Psoas muscle (tissue), 8 donors: ENCODE measurements around the gene PPP1R16B. TPM values are rescaled to one million over a fixed set of nuclear protein-coding genes. Genes with fewer than 3 reads are reported as not detected.

Source experiments
- ATAC-seq, 4 donors: fragments of 200-7000 bp; cut with Tn5 transposase; one replicate each; pipeline ENCODE4 v1.9.1; 2020; ENCODE audit warnings: moderate library complexity in 3 of 4, mild to moderate bottlenecking in 2 of 4
- DNase-seq, 2 donors: peaks; one replicate each; pipeline ENCODE4 v3.0.0-alpha.2; 2020
- H3K27ac ChIP-seq: fragments of 200-600 bp; one replicate; pipeline ENCODE4 v1.8.0; 2022
- H3K27me3 ChIP-seq, 3 donors: fragments of 200-600 bp in 1 of 3; one replicate each; pipeline versions ENCODE4 v1.6.1 to v1.8.0; 2013 to 2022; ENCODE audit warnings: low read length in 2 of 3, mild to moderate bottlenecking in 2 of 3, moderate library complexity in 1 of 3; ENCODE audit not compliant: insufficient read depth in 3 of 3
- H3K36me3 ChIP-seq, 2 donors: fragments of 200-600 bp in 1 of 2; one replicate each; pipeline versions ENCODE4 v1.6.1 to v1.8.0; 2013 to 2022; ENCODE audit warnings: low read depth in 1 of 2, mild to moderate bottlenecking in 1 of 2, moderate library complexity in 1 of 2; ENCODE audit not compliant: insufficient read depth in 1 of 2
- H3K4me1 ChIP-seq: fragments of 200-600 bp; one replicate; pipeline ENCODE4 v1.8.0; 2022
- H3K4me3 ChIP-seq: fragments of 200-600 bp; one replicate; pipeline ENCODE4 v1.8.0; 2022; ENCODE audit warnings: mild to moderate bottlenecking
- H3K9me3 ChIP-seq: fragments of 200-600 bp; one replicate; pipeline ENCODE4 v1.8.0; 2022
- WGBS, 3 donors: extraction: QIAGEN DNeasy Blood & Tissue Kit; methylation state at CpG; one replicate each; pipeline versions ENCODE4 v1.1.6 to v1.1.7; 2013; 5-methylcytosine and 5-hydroxymethylcytosine counted together
- intact Hi-C, 2 donors: fragments of 100-400 bp; cut with DNase I; formaldehyde crosslinking; loops; one replicate each; pipeline versions ENCODE4 v1.11.0 to v1.14.2; 2022
- polyA plus RNA-seq, 3 donors: library from polyadenylated mRNA; stranded (reverse); fragments of 200-250 nt; gene quantifications; one replicate each; pipeline ENCODE4 v1.2.3, GENCODE V29; 2013
- total RNA-seq, 4 donors: library from RNA; stranded (reverse); fragmentation: NEBNext Ultra II Directional in 2 of 4; extraction: Animal tissue kit (Norgen Biotek cat#: 25700) in 2 of 4; gene quantifications; one replicate each; pipeline versions ENCODE4 v1.2.1 to v1.2.4, GENCODE V29; 2021 to 2023
- TF ChIP-seq, protein P1 (sequence below): fragments of 200-600 bp; IDR thresholded peaks from one replicate; pipeline ENCODE4 v1.8.0; 2022; ENCODE audit warnings: antibody characterized with exemption
- donor health status: healthy with polysubstance abuse.
- donor health status: DM: no; HTN: no; CAD: no; lungs with moderate emphysema.
- donor health status: Bipolar disorder and iron deficiency.
- donor health status: healthy.
- donor health status: DM: yes; HTN: yes; CAD: no.
- donor health status: DM: no; HTN: no; CAD: no.
- donor health status: DM: no; HTN: no; CAD: no.
- donor health status: DM: yes; HTN: yes; CAD: no.

The PPP1R16B gene
- total and polyA plus RNA-seq, 7 donors: 1.6 to 5.2 (median 4.1) TPM

DNA sequence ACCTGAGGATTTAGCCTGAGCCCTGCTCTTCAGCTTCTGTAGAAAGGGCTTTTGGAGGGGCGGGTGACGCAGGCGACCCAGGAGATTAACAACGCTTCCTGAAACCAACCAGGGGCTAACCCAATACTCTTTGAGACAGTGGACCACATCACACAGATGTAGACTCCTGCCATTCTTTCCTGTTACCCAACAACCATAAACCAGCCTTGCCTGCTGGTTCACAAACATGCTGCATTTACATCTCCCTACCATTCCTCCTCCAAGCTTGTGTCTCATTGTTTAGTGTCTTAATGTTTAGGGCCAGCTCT lies 28.3 kb downstream of the PPP1R16B start:
- TF ChIP-seq, protein P1, sequence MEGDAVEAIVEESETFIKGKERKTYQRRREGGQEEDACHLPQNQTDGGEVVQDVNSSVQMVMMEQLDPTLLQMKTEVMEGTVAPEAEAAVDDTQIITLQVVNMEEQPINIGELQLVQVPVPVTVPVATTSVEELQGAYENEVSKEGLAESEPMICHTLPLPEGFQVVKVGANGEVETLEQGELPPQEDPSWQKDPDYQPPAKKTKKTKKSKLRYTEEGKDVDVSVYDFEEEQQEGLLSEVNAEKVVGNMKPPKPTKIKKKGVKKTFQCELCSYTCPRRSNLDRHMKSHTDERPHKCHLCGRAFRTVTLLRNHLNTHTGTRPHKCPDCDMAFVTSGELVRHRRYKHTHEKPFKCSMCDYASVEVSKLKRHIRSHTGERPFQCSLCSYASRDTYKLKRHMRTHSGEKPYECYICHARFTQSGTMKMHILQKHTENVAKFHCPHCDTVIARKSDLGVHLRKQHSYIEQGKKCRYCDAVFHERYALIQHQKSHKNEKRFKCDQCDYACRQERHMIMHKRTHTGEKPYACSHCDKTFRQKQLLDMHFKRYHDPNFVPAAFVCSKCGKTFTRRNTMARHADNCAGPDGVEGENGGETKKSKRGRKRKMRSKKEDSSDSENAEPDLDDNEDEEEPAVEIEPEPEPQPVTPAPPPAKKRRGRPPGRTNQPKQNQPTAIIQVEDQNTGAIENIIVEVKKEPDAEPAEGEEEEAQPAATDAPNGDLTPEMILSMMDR: no peak
- no peaks in the 10 kb centered on the region for H3K9me3 ChIP-seq
- intact Hi-C loops: no loop called here
- no peak overlapping the region for H3K4me3 ChIP-seq
- H3K36me3 ChIP-seq: no peaks in the 10 kb centered on the region
- ATAC-seq: no peak
- 67 to 79% (median 75%) methylated on average over 4 of the region's 4 CpGs for WGBS, 3 donors
- H3K27me3 ChIP-seq: no peaks in the 10 kb centered on the region
- H3K27ac ChIP-seq: no peak overlapping the region
- no peaks in the 10 kb centered on the region for H3K4me1 ChIP-seq
- no peak for DNase-seq

DNA sequence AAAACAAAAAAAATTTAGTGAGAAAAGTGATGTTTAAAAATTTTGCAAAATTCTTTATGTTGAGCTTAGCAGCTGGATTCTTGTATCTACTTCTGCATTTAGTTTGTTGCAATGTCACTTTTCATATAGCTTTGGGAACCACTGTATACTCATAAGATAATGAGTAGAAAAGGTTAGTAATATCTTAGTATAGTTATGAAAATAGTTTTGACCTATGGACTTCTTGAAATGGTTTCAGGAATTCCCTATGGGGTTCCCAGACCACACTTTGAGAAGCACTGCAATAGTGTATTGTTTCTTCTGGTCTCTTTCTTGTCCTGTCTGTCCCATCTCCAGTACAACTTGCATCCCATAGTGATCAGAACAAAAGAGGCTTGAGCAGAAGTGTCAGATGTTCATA lies 29.4 kb downstream of the PPP1R16B start:
- no peak for ATAC-seq
- intact Hi-C loops: no loop called here
- H3K36me3 ChIP-seq: no peaks in the 10 kb centered on the region

DNA sequence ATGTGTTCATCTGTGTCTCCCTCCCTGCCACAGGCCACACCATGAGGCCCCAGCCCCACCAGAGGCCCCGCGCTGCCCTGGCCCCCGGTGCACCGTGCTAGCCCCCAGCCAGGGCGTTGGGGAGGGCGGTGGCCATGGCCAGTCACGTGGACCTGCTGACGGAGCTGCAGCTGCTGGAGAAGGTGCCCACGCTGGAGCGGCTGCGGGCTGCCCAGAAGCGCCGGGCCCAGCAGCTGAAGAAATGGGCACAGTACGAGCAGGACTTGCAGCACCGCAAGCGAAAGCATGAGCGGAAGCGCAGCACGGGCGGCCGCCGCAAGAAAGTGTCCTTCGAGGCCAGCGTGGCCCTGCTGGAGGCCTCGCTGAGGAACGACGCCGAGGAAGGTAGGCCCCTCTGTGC lies 30.3 kb downstream of the PPP1R16B start:
- Histone ChIP-seq H3K4me1 (no peaks in the 10 kb centered on the region), H3K9me3 (no peaks in the 10 kb centered on the region), H3K4me3 (no peak overlapping the region), H3K36me3 (no peaks in the 10 kb centered on the region), H3K27me3 (no peaks in the 10 kb centered on the region), H3K27ac (no peak overlapping the region)
- intact Hi-C loops: no loop called here
- DNase-seq (no peak), ATAC-seq (no peak)
- TF ChIP-seq, protein P1: no peak
- 85 to 89% (median 87%) methylated on average over 28 of the region's 28 CpGs for WGBS, 3 donors

More for the DNA sequence above, 29.4 kb downstream of the PPP1R16B start:
- no peaks in the 10 kb centered on the region for H3K27me3 ChIP-seq
- no peak for DNase-seq
- no peaks in the 10 kb centered on the region for H3K4me1 ChIP-seq
- no peak overlapping the region for H3K4me3 ChIP-seq
- TF ChIP-seq, protein P1: no peak
- no peaks in the 10 kb centered on the region for H3K9me3 ChIP-seq
- H3K27ac ChIP-seq: no peak overlapping the region

DNA sequence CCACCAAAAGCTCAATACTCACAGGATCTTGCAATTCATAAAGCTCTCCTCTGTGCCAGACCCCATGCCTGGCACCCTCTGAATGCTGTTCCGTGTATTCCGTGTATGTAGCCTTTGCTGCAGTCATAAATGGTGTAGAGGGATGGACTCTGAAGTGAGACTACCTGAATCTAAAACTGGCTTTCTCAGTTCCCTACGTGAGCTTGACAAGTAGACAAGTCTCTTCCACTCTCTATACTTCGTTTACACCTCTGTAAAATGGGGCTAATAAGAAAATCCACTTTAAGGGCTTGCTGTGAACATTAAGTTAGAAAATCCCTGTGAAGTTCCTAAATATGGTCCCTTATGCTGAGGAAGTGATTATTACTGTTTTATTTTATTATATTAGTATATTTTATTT lies 31.5 kb downstream of the PPP1R16B start:
- 70 to 79% (median 71%) methylated on average over 4 of the region's 4 CpGs for WGBS, 3 donors
- intact Hi-C loops: no loop called here
- DNase-seq (no peak), ATAC-seq (no peak)
- H3K27me3 ChIP-seq: peaks cover 0 to 3% (median 0%) of the 10 kb centered on the region in 3 donors
- no peaks in the 10 kb centered on the region for H3K36me3 ChIP-seq
- no peaks in the 10 kb centered on the region for H3K9me3 ChIP-seq
- no peak overlapping the region for H3K4me3 ChIP-seq
- H3K27ac ChIP-seq: no peak overlapping the region
- H3K4me1 ChIP-seq: no peaks in the 10 kb centered on the region
- TF ChIP-seq, protein P1: no peak

DNA sequence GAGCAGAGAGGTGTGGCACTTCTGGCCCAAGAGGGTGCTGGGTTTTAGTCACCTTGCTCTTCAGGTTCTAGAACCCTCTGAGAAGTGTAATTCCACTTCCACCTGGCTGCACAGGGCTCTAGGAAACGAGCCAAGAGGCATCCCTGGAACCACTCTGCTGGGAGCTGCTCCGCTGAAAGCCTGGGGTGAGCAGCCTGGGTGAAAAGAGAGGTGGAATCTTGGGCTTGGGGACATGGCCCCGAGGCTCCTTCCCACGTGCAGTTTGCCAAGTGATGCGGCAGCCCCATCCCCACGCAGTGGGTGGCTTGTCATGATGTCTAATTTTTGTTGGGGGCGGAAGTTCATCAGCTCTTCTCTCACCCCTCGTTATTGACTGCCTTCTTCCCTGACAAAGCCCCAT lies 32.8 kb downstream of the PPP1R16B start:
- Histone ChIP-seq H3K27me3 (peaks cover 0 to 3% (median 0%) of the 10 kb centered on the region in 3 donors), H3K27ac (no peak overlapping the region), H3K9me3 (no peaks in the 10 kb centered on the region), H3K4me1 (no peaks in the 10 kb centered on the region), H3K4me3 (no peak overlapping the region), H3K36me3 (no peaks in the 10 kb centered on the region)
- WGBS, 3 donors: 72 to 73% (median 72%) methylated on average over 8 of the region's 8 CpGs
- intact Hi-C loops: no loop called here
- no peak for DNase-seq
- ATAC-seq: no peak
- TF ChIP-seq, protein P1: no peak
